GM12873 (cell line): ENCODE measurements around the gene SCG3.

Experiments
- CTCF ChIP-seq: IDR thresholded peaks from 2 replicates; pipeline ENCODE4 v1.5.1; 2012; ENCODE audit warnings: low read depth, mild to moderate bottlenecking, moderate library complexity, low read length, control low read depth; ENCODE audit not compliant: insufficient read depth; ENCODE audit errors: missing control alignments

The SCG3 gene

GRCh38 chr15:51681303-51681963 lies at the start of gene SCG3:
TSS of gene SCG3 (plus strand) at chr15:51681503. CDS start at chr15:51681756, 253 bp downstream.
- TF ChIP-seq CTCF: no peak

- TF ChIP-seq CTCF: no peak
Observed at GRCh38 chr15:51634591-51635198, 46.6 kb upstream of the SCG3 start.

GRCh38 chr15:51641490-51642130 lies 39.7 kb upstream of the SCG3 start:
- TF ChIP-seq CTCF: no peak

GRCh38 chr15:51642696-51643095 lies 38.6 kb upstream of the SCG3 start:
- TF ChIP-seq CTCF: no peak

- no peak for TF ChIP-seq CTCF
Observed at GRCh38 chr15:51647128-51647562, 34.2 kb upstream of the SCG3 start.

- peak; percentile 65 for TF ChIP-seq CTCF
Observed at GRCh38 chr15:51649659-51650521, 31.4 kb upstream of the SCG3 start.
